ENCODE results near the gene ELK4.

The ELK4 gene

DNA sequence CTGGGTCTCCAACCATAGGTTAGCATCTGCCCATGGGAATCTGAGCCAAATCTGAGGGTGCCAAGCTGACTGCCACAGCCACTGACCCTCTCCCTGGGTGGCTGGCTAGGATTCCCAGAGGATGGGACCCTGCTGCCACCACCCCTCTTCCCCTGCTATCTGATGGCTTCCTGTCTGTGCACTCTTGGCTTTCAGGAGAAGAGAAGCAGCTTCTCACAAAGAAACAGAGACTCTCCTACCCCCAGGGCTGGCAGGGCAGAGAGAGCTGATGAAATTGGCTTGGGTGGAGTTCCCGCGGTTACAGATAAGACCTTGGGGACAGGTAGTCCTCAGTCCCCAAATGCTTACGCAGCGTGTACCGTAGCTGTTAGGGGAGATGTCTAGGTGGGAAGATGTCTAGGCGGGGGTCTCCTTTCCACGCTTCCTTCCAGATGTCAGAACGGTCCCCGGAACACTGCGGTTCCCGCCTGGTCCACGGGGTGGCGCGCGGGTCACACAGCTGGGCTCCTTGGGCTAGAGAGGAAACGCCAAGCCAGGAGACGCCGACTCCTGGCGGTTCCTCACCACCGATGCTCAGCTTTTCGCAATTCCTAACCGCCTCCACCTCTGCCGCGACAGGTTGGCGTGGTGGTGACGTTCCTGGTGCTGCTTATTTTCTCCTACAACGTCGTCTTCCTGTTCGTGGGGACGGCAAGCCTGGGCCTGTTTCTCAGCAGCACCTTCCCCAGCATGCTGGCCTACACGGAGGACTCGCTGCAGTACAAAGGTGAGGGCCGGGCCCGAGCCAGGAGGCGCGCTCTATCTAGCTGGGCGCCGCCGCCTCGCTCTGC lies 40.1 kb downstream of the ELK4 start:
- DNase-seq: peak; percentile 79 to 88
- TF ChIP-seq GATA1 (IDR thresholded peaks at IDR 0.05; ENCODE audit: low read depth, low read length) (no peak), POLR2A (IDR thresholded peaks at IDR 0.05; ENCODE audit: low read length) (no peak)

DNA sequence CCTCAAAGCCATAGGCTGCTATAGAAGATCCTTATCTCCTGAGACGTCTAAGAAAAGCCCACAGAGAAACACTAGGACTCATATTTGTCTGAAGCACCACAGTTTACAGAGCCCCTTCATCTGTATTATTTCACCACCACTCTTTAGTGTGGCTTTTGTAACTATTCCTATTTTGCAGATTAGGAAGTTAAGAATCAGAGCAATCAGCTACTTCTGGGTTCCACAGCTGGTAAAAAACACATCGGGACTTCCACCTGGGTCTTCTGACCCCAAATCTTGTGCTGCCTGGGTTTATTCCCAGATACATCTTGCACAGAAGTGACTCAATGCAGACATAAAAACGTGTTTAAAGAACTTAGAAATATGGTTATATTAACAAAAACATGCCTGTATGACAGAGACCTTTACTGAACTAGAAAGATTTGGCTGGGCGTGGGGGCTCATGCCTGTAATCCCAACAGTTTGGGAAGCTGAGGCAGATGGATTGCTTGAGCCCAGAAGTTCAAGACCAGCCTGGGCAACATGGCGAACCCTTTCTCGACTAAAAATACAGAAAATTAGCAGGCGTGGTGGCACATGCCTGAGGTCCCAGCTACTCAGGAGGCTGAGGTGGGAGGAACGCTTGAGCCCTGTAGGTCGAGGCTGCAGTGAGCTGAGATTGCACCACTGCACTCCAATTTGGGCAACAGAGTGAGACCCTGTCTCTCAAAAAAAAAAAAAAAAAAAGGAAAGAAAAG lies 40.9 kb downstream of the ELK4 start:
- TF ChIP-seq POLR2A (IDR thresholded peaks at IDR 0.05; ENCODE audit: low read length) (no peak), GATA1 (IDR thresholded peaks at IDR 0.05; ENCODE audit: low read depth, low read length) (no peak)
- DNase-seq: no peak

DNA sequence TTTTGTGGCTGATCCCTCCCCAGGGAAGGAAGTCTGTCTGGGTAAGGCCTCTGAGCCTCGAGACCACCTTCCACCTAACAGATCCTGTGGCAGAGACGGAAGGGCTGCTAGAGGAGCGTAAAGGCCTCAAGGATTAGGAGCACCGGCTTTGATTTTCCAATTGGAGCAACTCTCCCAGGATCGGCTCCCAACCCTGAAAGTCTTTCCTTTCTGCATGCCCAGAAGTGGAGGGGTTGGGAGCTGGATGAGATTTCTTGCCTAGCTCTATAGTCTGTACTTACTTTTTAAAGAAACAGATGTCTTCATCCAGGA lies 41.4 kb downstream of the ELK4 start:
- DNase-seq: no peak
- TF ChIP-seq POLR2A (IDR thresholded peaks at IDR 0.05; ENCODE audit: low read length) (no peak), GATA1 (IDR thresholded peaks at IDR 0.05; ENCODE audit: low read depth, low read length) (no peak)

DNA sequence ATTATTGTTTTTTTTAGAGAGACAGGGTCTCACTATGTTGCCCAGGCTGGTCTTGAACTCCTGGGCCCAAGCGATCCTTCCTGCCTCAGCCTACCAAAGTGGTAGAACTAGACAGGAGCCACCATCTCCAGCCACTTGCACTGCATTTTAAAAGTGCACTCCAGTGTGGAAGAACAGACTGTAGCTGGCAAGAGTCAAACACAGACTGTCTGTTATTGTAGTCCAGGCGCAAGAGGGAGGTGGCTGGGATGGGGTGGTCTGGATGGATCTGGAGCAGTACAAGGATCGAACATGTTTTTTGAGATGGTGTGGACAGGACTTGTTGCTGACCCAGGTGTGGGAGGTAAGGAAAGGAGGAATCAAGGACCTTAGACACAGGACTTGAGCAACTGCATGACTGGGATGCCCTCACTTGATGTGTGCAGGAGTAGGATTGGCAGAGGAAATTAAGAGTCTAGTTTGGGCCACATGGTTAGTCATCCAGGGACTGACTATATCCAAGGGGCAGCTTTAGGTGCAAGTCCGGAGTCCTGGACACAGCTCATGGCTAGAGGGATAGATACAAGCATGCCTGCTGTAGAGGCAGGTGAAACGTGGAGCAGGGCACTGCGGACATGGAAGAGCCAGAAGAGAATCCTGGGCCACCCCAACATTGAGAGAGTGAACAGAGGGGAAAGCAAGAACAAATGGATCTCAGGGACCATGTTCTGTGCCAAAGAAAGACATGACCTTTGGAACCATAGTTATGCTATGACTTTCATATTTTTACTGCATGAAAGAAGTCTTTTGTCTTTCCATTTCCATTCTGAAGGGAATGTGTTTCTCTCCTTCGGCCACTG lies 42.0 kb downstream of the ELK4 start:
- DNase-seq: no peak
- no peak for TF ChIP-seq POLR2A (IDR thresholded peaks at IDR 0.05; ENCODE audit: low read length)
- no peak for TF ChIP-seq GATA1 (IDR thresholded peaks at IDR 0.05; ENCODE audit: low read depth, low read length)

GRCh38 chr1:205589046-205589445 lies 42.8 kb downstream of the ELK4 start:
- DNase-seq: no peak
- TF ChIP-seq POLR2A (IDR thresholded peaks at IDR 0.05; ENCODE audit: low read length) (no peak), GATA1 (IDR thresholded peaks at IDR 0.05; ENCODE audit: low read depth, low read length) (no peak)

DNA sequence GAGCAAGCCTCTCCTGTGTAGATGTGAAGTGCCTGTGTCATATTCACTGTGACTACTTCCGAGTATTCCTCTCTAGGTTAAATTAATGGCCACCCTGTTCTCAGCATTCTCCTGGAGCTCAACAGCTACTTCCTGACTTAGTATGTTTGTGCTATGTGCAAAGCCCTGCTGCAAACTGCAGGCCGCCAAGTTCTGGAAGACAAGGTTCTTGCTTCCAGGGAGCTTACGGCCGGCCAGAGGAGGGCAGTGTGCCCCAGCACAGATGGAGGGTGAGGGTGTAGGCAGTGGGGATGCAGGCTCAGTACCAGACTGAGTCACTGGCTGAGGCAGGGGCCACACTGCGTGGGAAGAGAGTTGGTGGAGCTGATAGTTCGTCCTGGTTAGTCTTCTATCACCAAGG lies 43.2 kb downstream of the ELK4 start:
- TF ChIP-seq POLR2A (IDR thresholded peaks at IDR 0.05; ENCODE audit: low read length) (no peak), GATA1 (IDR thresholded peaks at IDR 0.05; ENCODE audit: low read depth, low read length) (no peak)

GRCh38 chr1:205587581-205587980 lies 44.2 kb downstream of the ELK4 start:
- TF ChIP-seq GATA1 (IDR thresholded peaks at IDR 0.05; ENCODE audit: low read depth, low read length): no peak
- TF ChIP-seq POLR2A (IDR thresholded peaks at IDR 0.05; ENCODE audit: low read length): no peak
- no peak for DNase-seq

More for the DNA sequence above, 43.2 kb downstream of the ELK4 start:
- DNase-seq: peak; percentile 27 to 42

DNA sequence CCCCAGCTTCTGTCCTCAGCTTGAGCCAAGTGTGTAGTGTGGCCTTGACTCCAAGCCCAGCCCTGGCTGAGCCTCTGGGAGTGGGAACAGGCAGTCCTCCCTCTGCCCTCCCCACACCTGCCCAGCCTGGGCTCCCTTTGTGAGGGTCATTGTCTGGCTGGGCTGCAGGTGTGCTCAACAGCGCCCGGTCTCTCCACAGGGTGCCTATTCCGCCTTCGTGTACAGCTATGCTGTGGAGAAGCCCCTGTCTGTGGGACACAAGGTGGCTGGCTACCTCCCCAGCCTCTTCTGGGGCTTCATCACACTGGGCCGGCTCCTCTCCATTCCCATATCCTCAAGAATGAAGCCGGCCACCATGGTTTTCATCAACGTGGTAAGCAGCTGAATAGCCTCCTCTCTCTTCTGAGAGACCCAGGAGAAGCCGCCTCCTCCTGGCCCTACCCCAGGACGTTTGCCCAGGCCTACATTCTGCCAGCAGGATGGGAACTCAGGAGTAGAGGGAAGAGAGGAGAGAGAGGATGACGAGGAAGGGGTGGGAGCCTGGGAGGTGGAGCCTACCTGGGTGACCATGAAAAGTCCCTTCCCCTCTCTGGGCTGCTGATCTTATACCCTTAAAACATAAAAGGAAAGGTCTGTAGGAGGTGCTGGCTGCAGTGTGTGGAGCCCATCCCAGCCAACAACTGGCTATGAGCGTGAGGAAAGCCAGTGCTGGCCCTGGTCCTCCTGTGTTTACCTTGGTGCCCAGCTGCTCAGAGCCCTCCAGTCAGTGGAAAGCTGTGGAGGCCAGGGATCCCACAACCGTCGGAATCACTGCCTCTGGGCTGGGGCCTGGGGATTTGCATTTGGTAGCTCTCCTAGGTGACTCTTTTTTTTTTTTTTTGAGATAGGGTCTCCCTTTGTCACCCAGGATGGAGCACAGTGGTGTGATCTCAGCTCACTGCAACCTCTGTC lies 45.7 kb downstream of the ELK4 start:
- TF ChIP-seq GATA1 (IDR thresholded peaks at IDR 0.05; ENCODE audit: low read depth, low read length) (no peak), POLR2A (IDR thresholded peaks at IDR 0.05; ENCODE audit: low read length) (no peak)
- DNase-seq: no peak

GRCh38 chr1:205585169-205585834 lies 46.5 kb downstream of the ELK4 start:
- no peak for DNase-seq
- TF ChIP-seq POLR2A (IDR thresholded peaks at IDR 0.05; ENCODE audit: low read length) (no peak), GATA1 (IDR thresholded peaks at IDR 0.05; ENCODE audit: low read depth, low read length) (no peak)

DNA sequence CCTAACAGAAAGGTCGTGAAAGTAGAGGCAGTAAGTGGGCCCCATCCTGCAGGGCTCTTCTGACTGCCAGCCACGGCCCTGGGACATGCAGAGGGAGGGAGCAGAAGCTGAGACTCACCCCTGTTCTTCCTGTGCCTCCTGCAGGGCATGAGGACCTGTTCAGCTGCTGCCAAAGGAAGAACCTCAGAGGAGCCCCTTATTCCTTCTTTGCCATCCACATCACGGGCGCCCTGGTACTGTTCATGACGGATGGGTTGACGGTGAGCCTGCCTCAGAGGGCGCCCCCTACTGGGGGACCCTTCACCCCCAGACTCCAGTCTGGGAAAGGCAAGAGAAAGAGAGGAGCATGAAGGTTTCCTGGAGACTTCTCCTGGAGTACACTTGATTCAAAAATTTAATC lies 47.1 kb downstream of the ELK4 start:
- TF ChIP-seq POLR2A (IDR thresholded peaks at IDR 0.05; ENCODE audit: low read length) (no peak), GATA1 (IDR thresholded peaks at IDR 0.05; ENCODE audit: low read depth, low read length) (no peak)
- peak in 1 of 2 experiments; percentile 9 for DNase-seq

DNA sequence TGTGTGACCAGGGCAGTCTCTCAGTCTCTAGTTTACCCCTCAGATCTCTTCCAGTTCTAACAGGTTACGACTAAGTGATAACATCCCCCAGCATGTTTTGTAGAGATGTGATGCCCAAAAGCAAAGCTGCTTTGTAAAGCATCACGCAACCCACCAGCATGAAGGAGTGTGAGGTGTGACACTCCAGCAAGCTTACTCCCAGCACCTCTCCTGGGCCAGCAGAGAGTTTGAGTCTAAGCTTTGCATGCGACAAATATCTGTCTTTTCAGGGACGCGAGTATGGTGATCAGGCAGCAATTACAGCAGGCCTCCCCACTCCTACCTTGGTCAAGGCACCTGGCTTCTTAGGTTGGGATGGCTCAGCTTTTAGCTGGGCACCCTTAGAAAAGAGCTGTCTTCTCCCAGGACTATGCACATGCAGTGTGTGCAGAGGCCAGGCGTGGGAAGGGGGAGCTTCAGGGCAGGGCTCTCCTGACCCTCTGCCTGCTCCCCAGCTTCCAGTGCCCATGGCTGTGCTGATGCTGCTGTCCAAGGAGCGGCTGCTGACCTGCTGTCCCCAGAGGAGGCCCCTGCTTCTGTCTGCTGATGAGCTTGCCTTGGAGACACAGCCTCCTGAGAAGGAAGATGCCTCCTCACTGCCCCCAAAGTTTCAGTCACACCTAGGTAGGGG lies 48.2 kb downstream of the ELK4 start:
- TF ChIP-seq POLR2A (IDR thresholded peaks at IDR 0.05; ENCODE audit: low read length) (no peak), GATA1 (IDR thresholded peaks at IDR 0.05; ENCODE audit: low read depth, low read length) (no peak)
- no peak for DNase-seq
